Karpas-422 (cell line): ENCODE results near the gene PROZ. TPM values are rescaled to one million over a fixed set of nuclear protein-coding genes. Genes with fewer than 3 reads are reported as not detected.

ENCODE experiments used
- DNase-seq: peaks from one replicate; pipeline ENCODE4 v3.0.0-alpha.2; 2015
- H2AFZ ChIP-seq: fragments of 200-600 bp; sonication (generic); 2 replicates; pipeline ENCODE4 v1.6.1; 2014; ENCODE audit warnings: antibody characterized with exemption, low read length, mixed read lengths
- H3K27ac ChIP-seq: fragments of 200-600 bp; sonication (generic); 2 replicates; pipeline ENCODE4 v1.5.1; 2014; ENCODE audit warnings: mild to moderate bottlenecking, low read length, moderate library complexity
- H3K27me3 ChIP-seq: fragments of 200-600 bp; sonication (generic); 2 replicates; pipeline ENCODE4 v1.6.1; 2014; ENCODE audit warnings: low read length, mixed read lengths
- H3K36me3 ChIP-seq: fragments of 200-600 bp; sonication (generic); 2 replicates; pipeline ENCODE4 v1.6.1; 2014; ENCODE audit warnings: low read length, mixed read lengths; ENCODE audit not compliant: insufficient read depth
- H3K4me1 ChIP-seq: fragments of 200-600 bp; sonication (generic); 2 replicates; pipeline ENCODE4 v1.6.1; 2014; ENCODE audit warnings: mild to moderate bottlenecking, low read length, mixed read lengths
- H3K4me2 ChIP-seq: fragments of 200-600 bp; sonication (generic); 2 replicates; pipeline ENCODE4 v1.6.1; 2014; ENCODE audit warnings: low read length, low read depth, mild to moderate bottlenecking; ENCODE audit not compliant: poor library complexity, severe bottlenecking
- H3K4me3 ChIP-seq: fragments of 200-600 bp; sonication (generic); 2 replicates; pipeline ENCODE4 v1.5.1; 2014; ENCODE audit warnings: mild to moderate bottlenecking, antibody characterized with exemption, low read length, mixed read lengths
- H3K79me2 ChIP-seq: fragments of 200-600 bp; sonication (generic); 2 replicates; pipeline ENCODE4 v1.6.1; 2014; ENCODE audit warnings: mild to moderate bottlenecking, low read length, mixed read lengths
- H3K9ac ChIP-seq: fragments of 200-600 bp; sonication (generic); 2 replicates; pipeline ENCODE4 v1.6.0; 2014; ENCODE audit warnings: low read length
- H3K9me2 ChIP-seq: fragments of 200-600 bp; sonication (generic), shearing (Covaris generic); replicated peaks from 2 replicates; pipeline ENCODE4 v1.6.0; 2014; ENCODE audit warnings: mild to moderate bottlenecking, low read length, moderate library complexity; ENCODE audit not compliant: insufficient read depth
- H3K9me3 ChIP-seq: fragments of 300-700, 200-600 bp; sonication (generic); 2 replicates; pipeline ENCODE4 v1.6.1; 2014; ENCODE audit warnings: low read length, mixed read lengths
- H4K20me1 ChIP-seq: fragments of 200-600 bp; sonication (generic); 2 replicates; pipeline ENCODE4 v1.6.1; 2014; ENCODE audit warnings: mild to moderate bottlenecking, antibody characterized with exemption, low read length, low read depth; ENCODE audit not compliant: insufficient read depth
- small RNA-seq: library from RNA; depleted of rRNA; stranded (forward); fragments of <200 nt; gene quantifications from one replicate; pipeline ENCODE3, GENCODE V24; 2014
- total RNA-seq: library from RNA; depleted of rRNA; stranded (reverse); fragments of >200 nt; shearing (Covaris generic); gene quantifications from 2 replicates; pipeline ENCODE4 v1.2.3, GENCODE V29; 2014; ENCODE audit warnings: low replicate concordance; rRNA removed

The PROZ gene
- total RNA-seq, 1 experiment from 2014 or later: not detected

DNA sequence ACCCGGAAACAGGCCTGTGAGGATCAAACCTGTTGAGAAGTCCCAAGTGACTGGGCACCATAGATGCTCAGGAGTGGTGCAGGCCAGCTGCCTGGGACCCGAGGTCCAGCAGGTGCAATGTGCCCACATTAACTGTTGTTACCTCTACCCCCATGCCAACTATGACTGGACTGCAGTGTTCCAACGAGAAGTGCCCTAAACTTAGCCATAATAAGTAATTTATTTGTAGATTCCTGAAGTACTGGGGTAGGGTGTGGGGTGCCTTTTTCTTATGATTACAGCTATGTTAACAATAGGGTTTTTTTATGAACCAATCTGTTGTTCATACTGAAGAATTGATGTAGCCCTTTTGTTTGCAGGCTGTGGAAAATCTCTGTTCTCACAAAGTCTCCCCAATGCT lies 60.1 kb downstream of the PROZ start:
- H3K4me1 ChIP-seq: peaks cover 27% of the 10 kb centered on the region
- H3K27me3 ChIP-seq: no peaks in the 10 kb centered on the region
- no peak overlapping the region for H3K4me3 ChIP-seq
- H3K4me2 ChIP-seq: no peak overlapping the region
- no peak for DNase-seq
- no peak overlapping the region for H2AFZ ChIP-seq
- peaks cover 98% of the 10 kb centered on the region for H3K79me2 ChIP-seq
- H3K27ac ChIP-seq: no peak overlapping the region
- H3K9me3 ChIP-seq: no peaks in the 10 kb centered on the region
- H3K36me3 ChIP-seq: peaks cover 28% of the 10 kb centered on the region; the same call in 1 of the 2 replicates
- no peaks in the 10 kb centered on the region for H3K9me2 ChIP-seq
- peaks cover 73% of the 10 kb centered on the region for H4K20me1 ChIP-seq
- no peak overlapping the region for H3K9ac ChIP-seq

DNA sequence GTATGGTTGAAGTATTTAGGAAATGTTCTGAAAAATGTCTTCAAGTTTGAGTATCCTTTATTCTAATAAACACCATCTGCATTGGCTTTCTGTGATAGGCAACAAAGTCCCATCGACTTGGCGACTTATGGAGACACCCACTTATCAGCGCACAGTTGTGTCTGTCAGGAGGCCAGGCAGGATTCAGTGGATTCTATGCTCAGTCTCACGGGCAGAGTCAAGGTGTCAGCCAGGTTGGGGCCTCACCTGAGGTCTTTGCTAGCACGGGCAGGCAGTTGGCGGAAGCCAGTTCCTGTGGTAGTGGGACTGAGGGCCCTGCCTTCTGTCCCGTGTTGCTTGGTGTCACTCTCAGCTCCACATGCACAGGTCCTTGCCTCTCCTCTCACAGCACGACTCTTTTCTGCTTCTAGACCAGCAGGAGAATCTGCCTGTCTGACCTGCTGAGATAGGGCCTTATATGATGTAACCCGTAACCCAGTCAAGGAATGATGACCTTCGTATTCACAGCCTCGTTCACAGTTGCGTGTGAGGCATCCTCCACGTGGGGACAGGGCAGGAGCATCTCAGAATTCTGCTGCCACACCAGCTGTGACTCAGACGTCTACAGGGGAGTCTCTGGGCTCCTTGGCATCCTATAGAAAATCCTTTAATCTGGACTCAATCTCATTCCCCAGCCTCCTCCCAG lies 61.0 kb downstream of the PROZ start:
- no peaks in the 10 kb centered on the region for H3K9me2 ChIP-seq
- H3K9me3 ChIP-seq: no peaks in the 10 kb centered on the region
- H4K20me1 ChIP-seq: peaks cover 64% of the 10 kb centered on the region
- H3K36me3 ChIP-seq: peaks cover 23% of the 10 kb centered on the region; the same call in 1 of the 2 replicates
- no peak overlapping the region for H3K27ac ChIP-seq
- H3K79me2 ChIP-seq: peaks cover 94% of the 10 kb centered on the region
- H3K4me1 ChIP-seq: peaks cover 20% of the 10 kb centered on the region
- no peak overlapping the region for H2AFZ ChIP-seq
- no peak for DNase-seq
- no peak overlapping the region for H3K9ac ChIP-seq
- no peaks in the 10 kb centered on the region for H3K27me3 ChIP-seq
- H3K4me2 ChIP-seq: no peak overlapping the region
- H3K4me3 ChIP-seq: no peak overlapping the region

DNA sequence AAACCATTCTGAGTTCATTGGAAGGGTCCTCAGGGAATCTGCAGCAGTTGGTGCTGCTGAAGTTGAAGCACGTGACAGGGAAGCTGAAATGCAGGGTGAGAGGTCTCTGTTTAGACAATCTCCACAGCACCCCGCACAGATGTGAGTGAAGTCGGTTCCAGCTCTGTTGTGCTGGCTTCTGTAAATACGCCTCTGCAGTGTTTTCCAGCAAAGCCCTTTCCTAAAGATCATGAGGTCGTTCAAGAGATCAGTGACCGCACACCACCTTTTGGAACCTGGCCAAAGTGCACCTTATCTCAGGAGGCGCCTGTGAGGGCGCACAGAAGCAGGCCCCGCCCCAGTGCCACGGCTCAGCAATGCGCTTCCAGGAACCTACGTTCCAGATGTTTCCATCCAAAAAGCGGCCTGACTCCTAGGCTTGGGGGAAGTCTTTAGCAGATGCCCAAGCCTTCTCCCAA lies 61.7 kb downstream of the PROZ start:
- H4K20me1 ChIP-seq: peaks cover 57% of the 10 kb centered on the region

DNA sequence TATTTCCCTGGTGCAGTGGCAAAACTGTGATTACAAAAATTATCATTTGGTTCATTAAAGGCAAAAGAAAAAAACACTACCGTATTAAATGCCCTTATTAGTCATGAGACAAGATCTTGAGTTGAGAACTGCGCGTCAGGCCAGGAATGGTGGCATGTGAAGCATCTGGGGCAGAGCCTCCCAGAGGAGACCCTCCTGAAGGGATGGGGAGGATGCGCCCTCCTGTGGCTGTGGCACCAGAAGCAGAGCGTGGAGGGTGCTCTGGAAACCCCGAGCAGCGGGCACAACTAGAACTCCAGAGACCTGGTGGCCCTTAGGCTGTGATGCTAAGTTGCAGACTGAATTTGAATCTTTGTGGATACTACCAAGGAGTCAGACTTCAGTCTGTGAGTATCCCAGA lies 62.4 kb downstream of the PROZ start:
- peaks cover 28% of the 10 kb centered on the region; the same call in 1 of the 2 replicates for H3K36me3 ChIP-seq

More for the DNA sequence above, 61.7 kb downstream of the PROZ start:
- Histone ChIP-seq H3K36me3 (peaks cover 23% of the 10 kb centered on the region; the same call in 1 of the 2 replicates), H3K9me2 (no peaks in the 10 kb centered on the region), H3K9ac (no peak overlapping the region), H3K79me2 (peaks cover 90% of the 10 kb centered on the region), H3K9me3 (no peaks in the 10 kb centered on the region), H3K27me3 (no peaks in the 10 kb centered on the region), H3K27ac (no peak overlapping the region), H3K4me2 (no peak overlapping the region), H3K4me1 (peaks cover 13% of the 10 kb centered on the region), H2AFZ (no peak overlapping the region), H3K4me3 (no peak overlapping the region)
- no peak for DNase-seq

More for the DNA sequence above, 62.4 kb downstream of the PROZ start:
- no peak for DNase-seq
- H3K9me2 ChIP-seq: no peaks in the 10 kb centered on the region
- no peaks in the 10 kb centered on the region for H3K9me3 ChIP-seq
- peaks cover 50% of the 10 kb centered on the region for H4K20me1 ChIP-seq
- no peak overlapping the region for H3K4me3 ChIP-seq
- H3K27ac ChIP-seq: no peak overlapping the region
- H3K79me2 ChIP-seq: peaks cover 83% of the 10 kb centered on the region
- H3K9ac ChIP-seq: no peak overlapping the region
- no peak overlapping the region for H2AFZ ChIP-seq
- H3K27me3 ChIP-seq: no peaks in the 10 kb centered on the region
- H3K4me2 ChIP-seq: no peak overlapping the region
- peaks cover 5% of the 10 kb centered on the region for H3K4me1 ChIP-seq

Small RNAs within 50 kb of the gene (small RNA-seq; reads per million reads assigned to genes)
- gene AL137002.1: not detected

Other genes starting within 250 kb of the PROZ start
- not detected in 2 replicates for gene MCF2L, start 189.4 kb upstream of the PROZ start, total RNA-seq
- gene F7, start 52.9 kb upstream of the PROZ start, total RNA-seq: not detected in 2 replicates
- gene F10, start 35.8 kb upstream of the PROZ start, total RNA-seq: not detected in 2 replicates
- 85.0 and 114 TPM in 2 replicates for gene PCID2, start 50.0 kb downstream of the PROZ start, total RNA-seq
- gene CUL4A, start 51.0 kb downstream of the PROZ start, total RNA-seq: 97.0 and 97.1 TPM in 2 replicates
- 28.4 and 29.7 TPM in 2 replicates for gene LAMP1, start 138.6 kb downstream of the PROZ start, total RNA-seq
- not detected in 2 replicates for gene GRTP1, start 205.5 kb downstream of the PROZ start, total RNA-seq